GM12874 (cell line): ENCODE measurements around the gene RGL4.

Experiments
- CTCF ChIP-seq: IDR thresholded peaks from 2 replicates; pipeline ENCODE4 v1.5.1; 2011; ENCODE audit warnings: low read depth, mild to moderate bottlenecking, control low read depth, low read length, moderate library complexity; ENCODE audit not compliant: insufficient read depth

The RGL4 gene

GRCh38 chr22:23670378-23671295 is 20.2 kb upstream of the RGL4 start:
- TF ChIP-seq CTCF, result no peak

GRCh38 chr22:23673050-23673620 is 17.7 kb upstream of the RGL4 start:
- TF ChIP-seq CTCF, result no peak

- no peak for TF ChIP-seq CTCF
Measured at GRCh38 chr22:23673826-23674690, 16.8 kb upstream of the RGL4 start.

GRCh38 chr22:23675502-23676415 is 15.1 kb upstream of the RGL4 start:
- no peak for TF ChIP-seq CTCF

GRCh38 chr22:23677701-23677995 is 13.2 kb upstream of the RGL4 start:
- no peak for TF ChIP-seq CTCF

GRCh38 chr22:23678133-23678532 is 12.7 kb upstream of the RGL4 start:
- no peak for TF ChIP-seq CTCF
